Activated B cell treated with CpG ODN at 0.5 μM for 24 hours (primary cell): ENCODE measurements around the gene TMPRSS5. TPM values are rescaled to one million over a fixed set of nuclear protein-coding genes. Genes with fewer than 3 reads are reported as not detected.

Experiments
- ATAC-seq: fragments of 200-7000 bp; cut with Tn5 transposase; one replicate; pipeline ENCODE4 v1.10.0; 2021; ENCODE audit warnings: low read depth, mild to moderate bottlenecking, moderate library complexity
- CTCF ChIA-PET: fragments of 350-600 bp; sonication (Branson Sonifier 250); formaldehyde crosslinking; loops from one replicate; lab custom pipeline; 2021; ENCODE audit warnings: antibody characterized with exemption; lab: Charles Lee
- POLR2A ChIA-PET: fragments of 350-600 bp; sonication (Branson Sonifier 250); formaldehyde crosslinking; loops from one replicate; lab custom pipeline; 2021; ENCODE audit warnings: antibody characterized with exemption; lab: Charles Lee
- DNase-seq: peaks from one replicate; pipeline ENCODE4 v3.0.0; 2022
- H3K27ac Mint-ChIP-seq: one replicate; pipeline ENCODE4 v1.8.0; 2020; ENCODE audit warnings: mixed read lengths
- H3K27me3 Mint-ChIP-seq: one replicate; pipeline ENCODE4 v1.8.0; 2021; ENCODE audit warnings: mixed read lengths
- H3K36me3 Mint-ChIP-seq: one replicate; pipeline ENCODE4 v1.8.0; 2021; ENCODE audit warnings: low read depth, mixed read lengths
- H3K4me1 Mint-ChIP-seq: one replicate; pipeline ENCODE4 v1.8.0; 2021; ENCODE audit warnings: mixed read lengths
- H3K4me3 Mint-ChIP-seq: one replicate; pipeline ENCODE4 v1.8.0; 2020; ENCODE audit warnings: mild to moderate bottlenecking, mixed read lengths
- H3K9me3 Mint-ChIP-seq: one replicate; pipeline ENCODE4 v1.8.0; 2020; ENCODE audit warnings: mixed read lengths
- CTCF ChIP-seq: fragments of 200-600 bp; IDR thresholded peaks from one replicate; pipeline ENCODE4 v1.8.0; 2022; ENCODE audit warnings: antibody characterized with exemption, mild to moderate bottlenecking
- intact Hi-C: fragments of 100-400 bp; cut with micrococcal nuclease; formaldehyde crosslinking; loops from one replicate; pipeline ENCODE4 v1.15.1; 2024
- total RNA-seq: library from RNA; stranded (reverse); gene quantifications from 2 replicates; pipeline ENCODE4 v1.2.3, GENCODE V29; 2022

The TMPRSS5 gene
- total RNA-seq, 1 donor from 2014 or later = 3.1 TPM

GRCh38 chr11:113670831-113671215, 35.3 kb downstream of the TMPRSS5 start:
- no peak for DNase-seq
- Mint-ChIP-seq H3K27ac (no peak overlapping the region), H3K36me3 (no peaks in the 10 kb centered on the region), H3K9me3 (peaks cover 7% of the 10 kb centered on the region), H3K4me3 (no peak overlapping the region), H3K27me3 (peaks cover 7% of the 10 kb centered on the region), H3K4me1 (no peaks in the 10 kb centered on the region)
- intact Hi-C loops = no loop called here
- TF ChIP-seq CTCF = no peak
- ChIA-PET POLR2A (no interaction called here), CTCF (no interaction called here)
- no peak for ATAC-seq

GRCh38 chr11:113670149-113670830, 35.8 kb downstream of the TMPRSS5 start:
- Mint-ChIP-seq H3K27ac (no peak overlapping the region), H3K9me3 (peaks cover 7% of the 10 kb centered on the region), H3K36me3 (no peaks in the 10 kb centered on the region), H3K4me1 (no peaks in the 10 kb centered on the region), H3K27me3 (peaks cover 7% of the 10 kb centered on the region), H3K4me3 (no peak overlapping the region)
- DNase-seq (no peak), ATAC-seq (no peak)
- TF ChIP-seq CTCF = no peak
- CTCF ChIA-PET = no interaction called here
- intact Hi-C loops = no loop called here
- POLR2A ChIA-PET = no interaction called here

GRCh38 chr11:113668255-113668654, 37.9 kb downstream of the TMPRSS5 start:
- Mint-ChIP-seq H3K4me1 (no peaks in the 10 kb centered on the region), H3K36me3 (no peaks in the 10 kb centered on the region), H3K9me3 (peaks cover 7% of the 10 kb centered on the region), H3K4me3 (no peak overlapping the region), H3K27ac (no peak overlapping the region), H3K27me3 (peaks cover 7% of the 10 kb centered on the region)
- POLR2A ChIA-PET = no interaction called here
- CTCF ChIA-PET = no interaction called here
- no peak for TF ChIP-seq CTCF
- DNase-seq (no peak), ATAC-seq (no peak)
- intact Hi-C loops = no loop called here

- Mint-ChIP-seq H3K36me3 (no peaks in the 10 kb centered on the region), H3K4me1 (no peaks in the 10 kb centered on the region), H3K27ac (no peak overlapping the region), H3K27me3 (peaks cover 5% of the 10 kb centered on the region), H3K9me3 (peaks cover 7% of the 10 kb centered on the region), H3K4me3 (no peak overlapping the region)
- no peak for TF ChIP-seq CTCF
- no peak for DNase-seq
- ATAC-seq = no peak
- intact Hi-C loops = no loop called here
- POLR2A ChIA-PET = no interaction called here
- CTCF ChIA-PET = no interaction called here
Measured at GRCh38 chr11:113667801-113668200, 38.3 kb downstream of the TMPRSS5 start.

- DNase-seq (no peak), ATAC-seq (no peak)
- Mint-ChIP-seq H3K9me3 (peaks cover 7% of the 10 kb centered on the region), H3K27me3 (peaks cover 5% of the 10 kb centered on the region), H3K4me1 (no peaks in the 10 kb centered on the region), H3K36me3 (no peaks in the 10 kb centered on the region), H3K27ac (no peak overlapping the region), H3K4me3 (no peak overlapping the region)
- intact Hi-C loops = no loop called here
- POLR2A ChIA-PET = no interaction called here
- CTCF ChIA-PET = no interaction called here
- no peak for TF ChIP-seq CTCF
Measured at GRCh38 chr11:113666584-113666983, 39.5 kb downstream of the TMPRSS5 start.
